HG02840 (cell line): Measurements from ENCODE around the gene LMTK3.
"Not testable (repeated sequence)": the region's sequence is repeated elsewhere in the genome, so short reads cannot be mapped to it uniquely, and the experiment has no call there.

Source experiments
- ATAC-seq: cut with Tn5 transposase; IDR thresholded peaks from one replicate; pipeline ENCODE4 v1.9.1; 2021; ENCODE audit warnings: mild to moderate bottlenecking, moderate library complexity, moderate number of reproducible peaks; ENCODE audit not compliant: unreplicated experiment, low FRiP score

LMTK3 gene

GRCh38 chr19:48489608-48490216 is 21.9 kb downstream of the LMTK3 start:
- no peak for ATAC-seq

GRCh38 chr19:48488478-48488877 is 23.2 kb downstream of the LMTK3 start:
- not testable (repeated sequence) for ATAC-seq

DNA sequence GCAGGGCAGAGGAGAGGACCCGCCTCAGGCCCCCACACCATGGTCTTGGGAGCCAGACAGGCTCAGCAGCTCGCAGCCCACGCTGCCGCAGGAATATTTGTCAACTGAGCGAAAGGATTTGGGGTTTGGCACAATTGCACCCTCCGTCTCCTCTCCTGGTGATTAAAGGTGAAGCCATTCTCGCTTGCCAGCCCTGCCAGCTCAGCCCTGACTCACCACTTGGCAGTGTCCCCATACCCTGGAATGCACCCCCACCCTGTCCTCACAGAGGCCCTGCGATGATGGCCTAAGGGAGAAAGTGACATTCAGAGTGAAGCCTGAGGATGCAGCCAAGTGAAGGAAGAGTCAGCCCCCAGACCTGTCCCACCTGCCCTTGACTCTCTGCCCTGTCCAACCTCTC is 23.7 kb downstream of the LMTK3 start:
- ATAC-seq, result no peak

DNA sequence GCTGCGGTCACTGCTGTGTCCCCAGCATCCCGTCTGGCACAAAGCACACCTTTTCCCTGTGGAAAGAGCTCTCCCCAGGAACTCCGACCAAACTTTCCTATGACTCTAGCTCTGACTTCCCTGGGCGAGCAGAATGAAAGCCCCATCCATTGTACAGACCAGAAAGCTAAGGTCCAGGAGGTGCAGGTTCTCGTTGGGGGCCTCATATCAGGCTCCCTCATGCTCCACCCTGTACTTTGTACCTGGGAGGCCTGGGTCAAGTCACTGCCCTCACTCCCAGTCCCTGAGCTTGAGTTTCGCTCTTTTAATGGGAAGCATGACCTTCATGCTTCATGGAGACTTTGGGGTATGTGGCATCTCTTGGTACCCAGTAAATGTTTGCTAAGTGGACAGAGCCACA is 24.1 kb downstream of the LMTK3 start:
- no peak for ATAC-seq

DNA sequence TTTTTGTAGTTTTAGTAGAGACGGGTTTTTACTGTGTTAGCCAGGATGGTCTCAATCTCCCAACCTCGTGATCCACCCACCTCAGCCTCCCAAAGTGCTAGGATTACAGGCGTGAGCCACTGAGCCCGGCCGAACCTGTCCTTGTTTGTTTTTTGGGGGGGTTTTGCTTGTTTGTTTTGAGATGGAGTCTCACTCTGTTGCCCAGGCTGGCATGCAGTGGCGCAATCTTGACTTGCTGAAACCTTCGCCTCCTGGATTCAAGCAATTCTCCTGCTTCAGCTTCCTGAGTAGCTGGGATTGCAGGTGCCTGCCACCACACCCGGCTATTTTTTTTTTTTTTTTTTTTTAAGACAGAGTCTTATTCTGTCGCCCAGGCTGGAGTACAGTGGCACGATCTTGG is 24.9 kb downstream of the LMTK3 start:
- ATAC-seq, result not testable (repeated sequence)

GRCh38 chr19:48484931-48485612 is 26.6 kb downstream of the LMTK3 start:
- ATAC-seq, result no peak

GRCh38 chr19:48484247-48484893 is 27.3 kb downstream of the LMTK3 start:
- ATAC-seq, result no peak

DNA sequence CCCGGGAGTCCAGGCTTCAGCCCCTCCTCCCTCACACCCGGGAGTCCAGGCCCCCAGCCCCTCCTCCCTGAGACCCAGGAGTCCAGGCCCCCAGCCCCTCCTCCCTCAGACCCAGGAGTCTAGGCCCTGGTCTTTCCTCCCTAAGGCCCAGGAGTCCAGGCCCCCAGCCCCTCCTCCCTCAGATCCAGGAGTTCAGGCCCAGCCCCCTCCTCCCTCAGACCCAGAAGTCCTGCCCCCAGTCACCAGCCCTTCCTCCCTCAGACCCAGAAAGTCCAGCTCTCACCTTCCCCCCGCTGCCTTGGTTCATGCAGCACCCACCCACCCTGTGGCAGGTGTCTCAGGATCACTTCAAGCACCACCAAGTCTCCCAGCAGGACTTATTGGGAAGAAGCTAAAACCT is 28.3 kb downstream of the LMTK3 start:
- ATAC-seq, result no peak

DNA sequence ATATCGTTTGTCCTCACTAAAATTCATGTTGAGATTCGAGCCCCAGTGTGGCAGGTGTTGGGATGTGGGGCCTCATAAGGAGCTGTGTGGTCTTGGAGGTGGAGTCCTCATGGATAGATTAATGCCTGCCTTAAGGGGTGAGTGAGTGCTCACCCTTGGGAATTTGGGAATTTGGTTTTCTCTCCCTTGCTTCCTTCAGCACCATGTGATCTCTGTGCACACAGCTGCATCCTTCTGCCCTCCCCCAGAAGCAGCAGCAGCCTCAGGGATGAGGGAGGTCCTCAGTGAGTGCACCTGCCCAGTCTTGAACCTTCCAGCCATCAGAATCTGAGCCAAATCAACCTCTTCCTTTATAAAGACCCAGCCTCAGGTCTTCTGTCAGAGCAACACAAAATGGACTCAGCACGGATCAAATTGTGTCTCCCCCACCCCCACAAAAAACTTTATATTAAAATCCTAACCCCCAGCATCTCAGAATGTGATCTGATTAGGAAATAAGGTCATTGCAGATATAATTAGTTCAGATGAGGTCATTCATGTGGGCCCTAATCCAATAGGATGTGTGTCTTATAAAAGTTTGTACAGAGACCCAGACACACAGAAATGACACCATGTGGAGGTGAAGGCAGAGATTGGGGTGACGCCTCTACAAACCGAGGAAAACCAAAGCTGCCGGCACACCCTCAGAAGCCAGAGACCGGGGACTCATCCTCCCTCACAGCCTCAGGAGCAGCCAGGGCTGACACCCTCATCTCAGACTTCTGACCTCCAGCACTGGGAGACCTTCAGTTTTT is 29.6 kb downstream of the LMTK3 start:
- ATAC-seq, result no peak

- ATAC-seq, result no peak
These were observed 30.8 kb downstream of the LMTK3 start for GRCh38 chr19:48480558-48481500.

GRCh38 chr19:48480183-48480557 is 31.5 kb downstream of the LMTK3 start:
- ATAC-seq, result no peak

DNA sequence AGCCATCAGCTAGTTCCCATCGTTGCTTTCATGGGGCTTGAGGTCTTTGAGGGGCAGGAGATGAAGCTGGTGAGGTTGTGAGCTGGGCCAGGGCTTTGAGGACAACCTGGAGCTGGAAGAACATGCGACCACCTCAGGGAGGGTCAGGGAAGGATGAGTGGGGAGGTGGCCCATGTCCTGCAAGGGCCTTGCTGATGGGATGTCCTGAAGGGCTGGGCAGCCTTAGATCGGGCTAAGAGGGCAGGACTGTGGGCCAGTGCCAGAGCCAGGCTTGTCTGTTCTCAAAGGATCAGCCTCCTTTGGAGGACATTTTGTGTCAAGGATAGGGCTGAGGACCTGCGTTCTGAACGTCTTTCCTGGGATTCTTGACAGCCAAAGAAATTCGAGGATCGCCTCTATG is 31.9 kb downstream of the LMTK3 start:
- no peak for ATAC-seq

GRCh38 chr19:48478339-48479256 is 33.0 kb downstream of the LMTK3 start:
- ATAC-seq, result no peak

GRCh38 chr19:48477698-48478338 is 33.8 kb downstream of the LMTK3 start:
- ATAC-seq, result no peak

DNA sequence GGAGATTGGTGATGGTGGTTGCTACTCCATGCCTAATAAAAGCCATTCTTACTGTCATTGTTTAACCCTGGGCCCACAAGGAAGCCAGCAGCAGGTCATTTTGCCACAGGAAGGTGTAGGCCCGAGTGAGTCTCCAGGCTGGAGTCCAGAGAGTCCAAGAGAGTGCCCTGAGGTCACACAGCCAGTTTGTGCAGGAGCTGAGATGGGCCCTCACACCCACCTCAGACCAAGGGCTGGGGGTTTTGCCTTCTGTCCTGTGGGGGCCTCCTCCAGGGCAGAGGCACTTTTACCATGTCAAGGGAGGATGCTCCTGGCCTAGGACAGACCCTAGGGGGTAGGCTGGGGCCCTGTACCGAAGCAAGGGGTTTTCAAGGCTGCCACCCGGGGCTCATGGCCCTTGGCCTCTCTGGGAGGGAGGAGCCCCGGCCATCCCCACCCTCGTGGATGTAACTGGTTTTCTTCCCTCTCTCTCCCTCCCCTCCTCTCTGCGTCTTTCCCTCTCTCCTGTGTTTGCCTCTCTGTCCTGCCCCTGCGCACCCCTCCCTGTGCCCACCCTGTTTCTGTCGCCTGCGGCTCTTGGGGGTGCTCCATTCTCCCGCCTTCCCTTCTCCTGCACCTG is 34.5 kb downstream of the LMTK3 start:
- no peak for ATAC-seq

DNA sequence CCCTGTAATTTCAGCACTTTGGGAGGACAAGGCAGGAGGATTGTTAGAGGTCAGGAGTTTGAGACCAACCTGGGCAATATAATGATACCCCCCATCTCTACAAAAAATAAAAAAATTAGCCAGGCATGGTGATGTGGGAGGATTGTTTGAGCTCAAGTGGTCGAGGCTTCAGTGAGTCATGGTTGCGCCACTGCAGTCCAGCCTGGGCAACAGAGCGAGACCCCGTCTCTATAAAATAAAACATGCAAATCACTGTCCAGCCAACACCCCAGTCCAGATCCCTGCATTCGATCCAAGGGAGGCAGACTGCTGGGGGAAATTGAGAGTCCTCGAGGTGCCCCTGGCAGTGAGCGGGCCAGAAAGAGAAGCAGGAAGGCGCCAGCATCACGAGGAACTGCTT is 35.5 kb downstream of the LMTK3 start:
- no peak for ATAC-seq

DNA sequence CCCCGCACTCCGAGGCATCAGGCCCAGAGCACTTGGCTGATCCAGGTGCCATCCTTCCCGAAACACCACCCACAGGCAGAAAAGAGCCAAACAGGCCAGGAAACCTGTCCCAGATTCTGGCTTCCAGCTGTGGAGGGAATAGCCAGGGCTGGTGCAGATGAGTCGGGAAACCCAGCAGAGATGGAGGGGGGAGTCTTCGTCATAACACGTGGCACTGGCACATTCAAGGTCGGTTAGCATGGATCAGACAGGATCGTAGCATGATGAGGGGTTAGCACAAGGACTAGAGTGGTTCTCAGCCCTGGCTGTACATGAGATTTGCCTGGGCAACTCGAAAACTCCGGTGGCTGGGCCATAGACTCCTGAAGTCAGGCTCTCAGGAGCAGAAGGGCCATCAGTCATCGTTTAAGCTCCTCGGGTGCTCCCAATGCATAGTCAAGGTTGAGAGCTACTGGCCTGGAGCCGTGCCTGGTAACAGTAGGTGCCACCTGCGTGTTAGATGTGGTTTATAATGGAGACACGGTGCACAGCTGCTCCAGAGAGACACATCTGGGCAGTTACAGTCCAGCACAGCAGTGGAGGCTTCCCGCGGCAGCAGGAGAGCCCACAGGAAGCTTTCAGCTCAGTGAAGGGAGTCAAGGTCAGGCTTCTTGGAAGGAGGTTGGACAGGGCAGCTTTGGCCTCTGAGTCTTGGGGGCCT is 36.1 kb downstream of the LMTK3 start:
- ATAC-seq, result no peak
